Heart left ventricle (tissue), 16 donors: ENCODE data around the gene LBX2. TPM values are rescaled to one million over a fixed set of nuclear protein-coding genes. Genes with fewer than 3 reads are reported as not detected.

Experiments used
- ATAC-seq, 4 donors: fragments of 200-7000 bp; cut with Tn5 transposase; one replicate each; pipeline ENCODE4 v1.9.1; 2020 to 2022; ENCODE audit warnings: moderate library complexity in 4 of 4, mild to moderate bottlenecking in 3 of 4, moderate number of reproducible peaks in 1 of 4
- DNase-seq, 5 donors: peaks; one replicate each; pipeline ENCODE4 v3.0.0-alpha.2; 2020
- H3K27ac ChIP-seq, 12 donors: fragments of 200-600 bp; sonication (generic) in 4 of 12; one replicate each; pipeline versions ENCODE4 v1.5.0 to v1.8.0; 2016 to 2022; ENCODE audit warnings: mild to moderate bottlenecking in 2 of 12
- H3K27me3 ChIP-seq, 9 donors: fragments of 200-600 bp; sonication (generic) in 2 of 9; one replicate each; pipeline versions ENCODE4 v1.5.1 to v1.8.0; 2016 to 2022; ENCODE audit warnings: mild to moderate bottlenecking in 3 of 9
- H3K36me3 ChIP-seq, 9 donors: fragments of 200-600 bp; sonication (generic) in 2 of 9; one replicate each; pipeline versions ENCODE4 v1.5.0 to v1.8.0; 2018 to 2022; ENCODE audit warnings: mild to moderate bottlenecking in 2 of 9
- H3K4me1 ChIP-seq, 12 donors: fragments of 200-600 bp; sonication (generic) in 4 of 12; one replicate each; pipeline versions ENCODE4 v1.5.0 to v1.8.0; 2016 to 2022; ENCODE audit warnings: mild to moderate bottlenecking in 3 of 12
- H3K4me3 ChIP-seq, 12 donors: fragments of 200-600 bp; sonication (generic) in 4 of 12; one replicate each; pipeline versions ENCODE4 v1.5.0 to v1.8.0; 2017 to 2022; ENCODE audit warnings: mild to moderate bottlenecking in 9 of 12, moderate library complexity in 4 of 12
- H3K9me3 ChIP-seq, 12 donors: fragments of 200-600 bp; sonication (generic) in 4 of 12; one replicate each; pipeline versions ENCODE4 v1.5.0 to v1.8.0; 2016 to 2022; ENCODE audit warnings: mild to moderate bottlenecking in 1 of 12
- CTCF ChIP-seq, 12 donors: fragments of 200-600 bp; sonication (generic) in 4 of 12; IDR thresholded peaks; one replicate each; pipeline versions ENCODE4 v1.5.0 to v1.8.0; 2018 to 2022; ENCODE audit warnings: antibody characterized with exemption in 12 of 12, mild to moderate bottlenecking in 5 of 12
- POLR2A ChIP-seq, 2 donors: fragments of 450-650 bp; IDR thresholded peaks; one replicate each; pipeline ENCODE4 v1.6.1; 2017; ENCODE audit warnings: antibody characterized with exemption in 2 of 2, mild to moderate bottlenecking in 2 of 2, moderate library complexity in 2 of 2
- WGBS, 4 donors: extraction: QIAGEN DNeasy Blood & Tissue Kit in 2 of 4; methylation state at CpG; one replicate each; pipeline versions ENCODE4 v1.1.5 to v1.1.7; 2013 to 2018; 5-methylcytosine and 5-hydroxymethylcytosine counted together
- intact Hi-C, 10 donors: fragments of 100-400 bp; cut with DNase I; formaldehyde crosslinking; loops; one replicate each; pipeline versions ENCODE4 v1.11.1 to v1.14.2; 2022
- polyA plus RNA-seq, 2 donors: library from polyadenylated mRNA; stranded (reverse); fragments of 200-250 nt; gene quantifications; one replicate each; pipeline ENCODE4 v1.2.3, GENCODE V29; 2013
- total RNA-seq, 9 donors: library from RNA; depleted of rRNA in 2 of 9; stranded (reverse); fragments of >200 nt in 2 of 9; fragmentation: NEBNext Ultra II Directional in 3 of 9; extraction: Animal tissue kit (Norgen Biotek cat#: 25700) in 3 of 9; gene quantifications; one replicate each; pipeline versions ENCODE4 v1.1.0 to v1.2.4, GENCODE V29; 2016 to 2023
- donor health status: ischemic (EF 13 %, LVEDD 7.1; RV severe dilation, severe dysfunction).
- donor health status: healthy with polysubstance abuse.
- donor health status: DM: no; HTN: yes; CAD: no.
- donor health status: DM: no; HTN: no; CAD: no.
- donor health status: ischemic (EF 25% LVEDD 6.9; RV normal size, moderate dysfunction).
- donor health status: ischemic (EF 25% LVEDD 5.7; RV mildly dilated, moderate dysfunction).
- donor health status: healthy.
- donor health status: DM: yes; HTN: yes; CAD: no.
- donor health status: ischemic (EF 35%, LVEDD 5.7; RV mildly dilated, moderate dysfunction).
- donor health status: nonischemic (EF 11% LVEDD 7.7; RV severe dilation, severe dysfunction).
- donor health status: DM: yes; HTN: yes; CAD: no.
- donor health status: PGD.
- donor health status: ischemic (EF 29% LVEDD 5.4; RV normal size, mild dysfunction).
- donor health status: nonischemic (EF 23%, LVEDD 6.1; RV moderate dilation, normal function).

Gene LBX2
- total and polyA plus RNA-seq, 11 donors, result 0.14 to 1.7 (median 0.67) TPM; not detected in 2

- TF ChIP-seq CTCF (IDR thresholded peaks at IDR 0.05) (no peak), POLR2A (IDR thresholded peaks at IDR 0.05) (no peak)
- intact Hi-C loops, result loop anchor here in 4 of 10 donors (10.0 kb wide), 1 partner anchor 48 kb away; no protein-coding TSS in a partner anchor
- Histone ChIP-seq H3K4me3 (no peak overlapping the region), H3K27me3 (no peaks in the 10 kb centered on the region), H3K36me3 (peaks cover 0 to 25% (median 15%) of the 10 kb centered on the region in 9 donors), H3K4me1 (peaks cover 0 to 13% (median 4%) of the 10 kb centered on the region in 12 donors), H3K27ac (no peak overlapping the region), H3K9me3 (no peaks in the 10 kb centered on the region)
- ATAC-seq, result no peak
- DNase-seq, result peak in 2 of 5 donors; percentile 11 to 18
- 57 to 67% (median 61%) methylated on average over 4 of the region's 4 CpGs for WGBS, 4 donors
Observed at GRCh38 chr2:74537140-74537539, 37.7 kb upstream of the LBX2 start.

DNA sequence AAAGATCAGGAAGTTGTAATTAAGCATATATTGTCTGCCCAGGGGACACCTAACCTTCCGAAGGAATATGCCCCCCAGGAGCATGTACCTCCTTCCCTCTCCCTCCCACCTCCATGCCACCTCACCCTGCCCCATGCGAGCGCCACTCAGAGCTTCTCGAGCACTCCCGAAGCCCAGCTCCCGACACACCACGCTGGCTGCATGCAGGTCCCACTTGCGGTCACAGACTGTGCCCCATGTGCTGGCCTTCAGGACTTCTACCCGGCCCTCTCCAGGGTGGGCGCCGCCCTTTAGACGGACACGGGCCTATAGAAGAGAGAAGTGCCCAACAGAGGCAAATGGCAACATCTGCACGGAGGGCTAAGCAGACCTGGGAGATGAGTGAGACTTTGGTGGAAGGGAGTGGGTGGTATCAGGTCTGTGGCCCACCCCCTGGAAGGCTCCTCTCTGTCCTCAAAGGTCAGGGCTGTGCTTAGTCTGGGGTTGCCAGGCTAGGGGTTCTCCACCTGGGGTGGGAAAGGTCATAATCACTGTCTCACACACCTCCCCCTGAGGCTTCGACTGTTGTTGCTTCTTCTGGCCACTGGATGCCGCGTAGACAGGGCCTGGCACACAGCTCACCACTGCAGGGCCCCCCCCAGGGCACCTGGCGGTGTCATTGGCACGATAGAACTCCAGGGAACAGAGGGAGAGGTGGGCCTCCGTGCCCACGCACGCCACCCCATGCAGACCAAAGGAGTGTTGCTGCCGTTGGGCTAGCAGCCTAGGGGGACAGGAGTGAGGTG lies 37.0 kb upstream of the LBX2 start:
- no peak overlapping the region for H3K4me3 ChIP-seq
- peak in 2 of 5 donors; percentile 21 to 24 for DNase-seq
- ATAC-seq, result no peak
- intact Hi-C loops, result loop anchor here in 4 of 10 donors (10.0 kb wide), 1 partner anchor 48 kb away; no protein-coding TSS in a partner anchor
- TF ChIP-seq CTCF (IDR thresholded peaks at IDR 0.05) (no peak), POLR2A (IDR thresholded peaks at IDR 0.05) (no peak)
- H3K9me3 ChIP-seq, result no peaks in the 10 kb centered on the region
- H3K27ac ChIP-seq, result no peak overlapping the region
- H3K4me1 ChIP-seq, result peaks cover 0 to 21% (median 9%) of the 10 kb centered on the region in 12 donors
- H3K27me3 ChIP-seq, result no peaks in the 10 kb centered on the region
- WGBS, 4 donors, result 86 to 89% (median 88%) methylated on average over 23 of the region's 23 CpGs
- peaks cover 0 to 32% (median 23%) of the 10 kb centered on the region in 9 donors for H3K36me3 ChIP-seq

- no peak overlapping the region for H3K4me3 ChIP-seq
- TF ChIP-seq CTCF (IDR thresholded peaks at IDR 0.05) (no peak), POLR2A (IDR thresholded peaks at IDR 0.05) (no peak)
- peaks cover 5 to 23% (median 16%) of the 10 kb centered on the region in 12 donors for H3K4me1 ChIP-seq
- intact Hi-C loops, result loop anchor here in 4 of 10 donors (10.0 kb wide), 1 partner anchor 49 kb away; no protein-coding TSS in a partner anchor
- peaks cover 0 to 33% (median 24%) of the 10 kb centered on the region in 9 donors for H3K36me3 ChIP-seq
- no peak overlapping the region for H3K27ac ChIP-seq
- H3K27me3 ChIP-seq, result no peaks in the 10 kb centered on the region
- WGBS, 4 donors, result 91 to 93% (median 92%) methylated on average over 9 to 10 of the region's 10 CpGs
- DNase-seq, result peak in 2 of 5 donors; percentile 13 to 23
- H3K9me3 ChIP-seq, result no peaks in the 10 kb centered on the region
- no peak for ATAC-seq
Observed at GRCh38 chr2:74535440-74535965, 36.1 kb upstream of the LBX2 start.

GRCh38 chr2:74534411-74534810 lies 35.0 kb upstream of the LBX2 start:
- 75 to 85% (median 80%) methylated on average over 9 to 12 of the region's 12 CpGs for WGBS, 4 donors
- intact Hi-C loops, result loop anchor here in 5 of 10 donors (5.0 to 10.0 kb wide), 3 partner anchors 50 to 53 kb away; partner anchors contain the start of genes CCDC142 (in 1 of the 5) and TTC31 (in 1 of the 5)
- no peak overlapping the region for H3K27ac ChIP-seq
- no peaks in the 10 kb centered on the region for H3K27me3 ChIP-seq
- H3K36me3 ChIP-seq, result peaks cover 0 to 33% (median 24%) of the 10 kb centered on the region in 9 donors
- H3K9me3 ChIP-seq, result no peaks in the 10 kb centered on the region
- H3K4me1 ChIP-seq, result peaks cover 5 to 22% (median 14%) of the 10 kb centered on the region in 12 donors
- TF ChIP-seq POLR2A (IDR thresholded peaks at IDR 0.05) (no peak), CTCF (IDR thresholded peaks at IDR 0.05) (no peak)
- no peak for ATAC-seq
- DNase-seq, result peak in 2 of 5 donors; percentile 6 to 19
- H3K4me3 ChIP-seq, result no peak overlapping the region
